GM12874 (cell line): ENCODE measurements around the gene TMEM94.

Source experiments
- TF ChIP-seq, protein P1 (sequence below): IDR thresholded peaks from 2 replicates; pipeline ENCODE4 v1.5.1; 2011; ENCODE audit warnings: low read depth, mild to moderate bottlenecking, control low read depth, low read length, moderate library complexity; ENCODE audit not compliant: insufficient read depth

The TMEM94 gene

DNA sequence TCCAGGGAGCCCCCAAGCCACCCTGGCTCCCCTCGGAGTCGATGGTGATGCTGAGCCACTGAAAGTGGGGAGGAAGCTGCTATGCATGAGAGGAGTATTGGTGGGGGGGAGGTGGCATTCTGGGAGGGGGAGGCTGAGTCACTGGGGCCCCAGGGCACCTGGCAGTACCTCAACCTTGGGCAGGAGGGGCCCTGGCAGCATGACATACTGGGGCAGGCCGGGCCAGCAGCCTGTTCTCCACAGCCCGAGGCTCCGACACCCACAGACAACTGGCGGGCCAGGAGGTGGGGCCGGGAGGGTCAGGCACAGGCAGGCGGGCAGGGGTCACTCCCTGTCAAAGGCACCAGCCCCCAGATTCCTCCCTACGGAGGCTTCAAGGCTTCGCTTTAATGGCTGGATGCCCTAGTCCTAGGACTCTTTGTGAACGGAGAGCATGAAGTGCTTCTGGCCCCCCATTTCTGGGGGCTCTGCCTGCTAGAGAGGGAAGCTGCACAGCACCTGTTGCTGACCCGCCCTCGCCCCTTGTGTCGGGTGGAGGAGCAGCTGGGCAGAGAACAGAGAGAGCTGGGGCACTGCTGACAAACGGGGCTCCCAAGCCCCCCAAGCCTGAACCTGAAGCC lies 58.0 kb downstream of the TMEM94 start:
- TF ChIP-seq, protein P1, sequence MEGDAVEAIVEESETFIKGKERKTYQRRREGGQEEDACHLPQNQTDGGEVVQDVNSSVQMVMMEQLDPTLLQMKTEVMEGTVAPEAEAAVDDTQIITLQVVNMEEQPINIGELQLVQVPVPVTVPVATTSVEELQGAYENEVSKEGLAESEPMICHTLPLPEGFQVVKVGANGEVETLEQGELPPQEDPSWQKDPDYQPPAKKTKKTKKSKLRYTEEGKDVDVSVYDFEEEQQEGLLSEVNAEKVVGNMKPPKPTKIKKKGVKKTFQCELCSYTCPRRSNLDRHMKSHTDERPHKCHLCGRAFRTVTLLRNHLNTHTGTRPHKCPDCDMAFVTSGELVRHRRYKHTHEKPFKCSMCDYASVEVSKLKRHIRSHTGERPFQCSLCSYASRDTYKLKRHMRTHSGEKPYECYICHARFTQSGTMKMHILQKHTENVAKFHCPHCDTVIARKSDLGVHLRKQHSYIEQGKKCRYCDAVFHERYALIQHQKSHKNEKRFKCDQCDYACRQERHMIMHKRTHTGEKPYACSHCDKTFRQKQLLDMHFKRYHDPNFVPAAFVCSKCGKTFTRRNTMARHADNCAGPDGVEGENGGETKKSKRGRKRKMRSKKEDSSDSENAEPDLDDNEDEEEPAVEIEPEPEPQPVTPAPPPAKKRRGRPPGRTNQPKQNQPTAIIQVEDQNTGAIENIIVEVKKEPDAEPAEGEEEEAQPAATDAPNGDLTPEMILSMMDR, result no peak

DNA sequence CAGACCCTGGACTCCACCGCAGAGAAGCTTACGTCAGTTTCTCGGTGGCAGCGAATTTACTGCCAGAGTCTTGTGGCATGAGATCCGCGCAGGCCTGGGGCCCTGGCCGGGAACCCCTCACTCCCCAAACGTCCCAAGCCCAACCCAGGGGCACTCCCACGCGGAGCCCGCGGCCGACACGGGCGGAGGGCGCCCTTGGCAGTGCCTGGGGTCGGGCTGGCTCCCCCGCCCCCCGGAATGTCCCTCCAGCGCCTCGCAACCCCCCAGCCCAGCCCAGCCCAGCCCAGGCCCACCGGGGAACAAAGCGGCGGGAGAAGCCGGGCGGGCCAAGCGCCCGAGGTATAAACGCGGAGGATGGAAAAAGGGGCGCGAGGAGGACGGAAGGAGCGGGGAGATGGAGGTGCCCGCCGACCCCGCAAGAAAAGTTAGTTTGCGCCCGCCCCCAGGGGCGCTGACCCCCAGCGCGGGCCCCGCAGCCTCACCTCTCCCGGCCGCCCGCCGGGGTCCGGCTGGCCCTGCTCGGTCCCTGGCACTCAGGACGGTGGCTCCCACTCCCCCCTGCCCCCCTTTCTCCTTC lies 58.6 kb downstream of the TMEM94 start:
- TF ChIP-seq, protein P1, result no peak

DNA sequence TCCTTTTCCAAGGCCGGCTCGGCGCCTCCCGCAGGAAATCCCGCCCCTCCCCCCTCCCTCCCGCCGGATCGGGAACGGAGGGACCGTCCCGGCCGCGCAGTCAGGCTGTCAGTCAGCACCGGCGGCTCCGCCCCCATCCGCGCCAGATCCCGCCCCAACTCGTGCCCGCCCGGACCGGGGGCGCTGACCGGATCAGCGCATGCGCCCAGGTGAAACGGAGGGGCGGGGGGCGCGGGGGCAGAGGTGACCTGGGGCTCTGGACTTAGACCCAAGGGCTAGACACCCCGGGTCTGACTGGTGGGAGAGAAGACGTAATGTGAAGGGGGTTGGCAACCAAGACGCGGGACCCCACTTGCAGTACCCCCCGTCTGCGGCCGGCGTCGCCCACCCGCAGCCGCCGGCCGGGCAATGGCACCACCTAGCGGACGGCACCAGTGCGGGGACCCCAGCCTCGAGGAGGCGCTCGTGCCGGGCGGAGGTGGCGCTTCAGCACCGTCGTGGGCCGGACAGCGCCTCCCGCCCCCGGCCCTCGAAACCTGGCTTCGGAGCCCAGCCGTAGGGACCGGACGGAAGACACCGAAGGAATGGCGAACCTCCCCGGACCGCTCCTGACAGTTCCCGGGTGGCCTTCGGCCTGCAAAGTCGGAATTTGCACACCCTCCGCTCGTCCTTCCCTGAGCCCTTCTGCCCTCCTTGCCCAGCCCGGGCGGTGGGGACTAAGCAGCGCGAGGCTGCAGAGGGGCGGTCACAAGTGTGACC lies 59.2 kb downstream of the TMEM94 start, which contains the start of gene CASKIN2:
Gene CASKIN2, minus strand, starts transcription at position 42 of the 759 bp plus-strand sequence. CDS start 1,733 bp downstream, outside the sequence.
- TF ChIP-seq, protein P1, result peak; percentile 99

DNA sequence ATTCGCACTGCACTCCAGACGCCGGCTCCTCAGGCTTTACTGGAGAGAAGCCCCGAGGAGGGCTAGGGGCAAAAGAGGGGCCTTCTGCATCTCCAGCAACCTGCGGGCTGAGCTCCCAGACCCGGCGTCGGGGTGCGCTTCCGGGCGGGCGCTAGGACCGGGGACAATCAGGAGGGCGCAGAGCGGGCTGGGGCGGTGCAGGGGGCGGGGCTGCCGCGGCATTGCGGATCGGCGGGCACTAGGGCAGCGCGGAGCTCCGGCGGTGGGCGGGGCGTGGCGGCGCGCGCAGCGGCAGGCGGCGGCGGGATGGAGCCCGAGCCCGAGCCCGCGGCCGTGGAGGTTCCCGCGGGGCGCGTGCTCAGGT lies 59.8 kb downstream of the TMEM94 start, which contains the start of gene TSEN54:
Gene TSEN54, plus strand, starts transcription at position 274 of the 364 bp plus-strand sequence. Its CDS starts 33 bp downstream, at position 307.
- TF ChIP-seq, protein P1, result no peak

DNA sequence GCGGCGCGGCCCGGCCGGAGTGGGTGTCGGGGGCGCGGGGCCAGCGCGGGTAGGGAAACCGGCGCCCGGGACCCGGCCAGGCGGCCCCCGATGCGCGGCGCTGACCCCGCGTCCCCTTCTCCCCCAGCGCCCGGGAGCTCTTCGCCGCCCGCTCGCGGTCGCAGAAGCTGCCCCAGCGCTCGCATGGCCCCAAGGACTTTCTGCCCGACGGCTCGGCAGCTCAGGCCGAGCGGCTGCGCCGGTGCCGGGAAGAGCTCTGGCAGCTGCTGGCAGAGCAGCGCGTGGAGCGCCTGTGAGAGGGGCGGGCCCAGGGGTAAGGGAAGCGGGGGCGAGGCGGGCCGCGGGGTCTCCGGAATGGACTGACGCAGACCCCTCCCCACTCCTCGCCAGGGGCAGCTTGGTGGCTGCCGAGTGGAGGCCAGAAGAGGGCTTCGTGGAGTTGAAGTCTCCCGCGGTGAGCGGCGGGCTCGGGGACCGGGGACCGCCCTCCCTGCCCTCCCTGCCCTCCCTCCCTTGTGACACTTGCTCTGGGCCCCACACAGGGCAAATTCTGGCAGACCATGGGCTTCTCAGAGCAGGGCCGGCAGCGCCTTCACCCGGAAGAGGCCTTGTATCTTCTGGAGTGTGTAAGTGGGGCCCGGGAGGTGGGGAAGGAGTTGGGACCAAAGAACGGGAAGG lies 60.3 kb downstream of the TMEM94 start:
- TF ChIP-seq, protein P1, result no peak

DNA sequence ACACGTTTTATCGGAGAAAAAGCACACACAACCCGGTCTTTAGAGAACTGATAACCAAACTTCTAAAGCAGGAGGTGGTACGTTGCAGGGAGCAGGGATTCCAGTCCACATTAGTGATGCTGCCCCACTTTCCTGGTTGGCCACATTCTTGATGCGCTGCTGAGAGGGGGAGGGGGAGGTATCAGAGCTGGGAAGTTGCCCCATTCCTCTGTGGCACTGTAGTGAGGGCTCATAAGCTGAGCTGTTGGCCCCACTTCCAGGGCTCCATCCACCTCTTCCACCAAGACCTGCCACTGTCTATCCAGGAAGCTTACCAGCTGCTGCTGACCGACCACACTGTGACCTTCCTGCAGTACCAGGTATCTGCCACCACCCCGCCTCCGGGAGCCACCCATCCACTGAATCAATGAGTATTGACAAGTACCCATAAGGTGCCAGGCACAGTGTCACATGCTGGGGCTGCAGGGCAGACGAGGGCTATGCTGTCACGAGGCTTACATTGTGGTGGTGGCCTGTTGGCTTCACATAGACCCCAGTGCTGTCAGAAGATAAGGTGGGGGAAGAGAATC lies 60.9 kb downstream of the TMEM94 start:
- TF ChIP-seq, protein P1, result peak; percentile 18; the same call in 1 of the 2 replicates
